Cardiac muscle cell (in vitro differentiated cells and primary cell): ENCODE data around the gene TACO1. TPM values are rescaled to one million over a fixed set of nuclear protein-coding genes. Genes with fewer than 3 reads are reported as not detected.

Experiments used
- DNase-seq, 2 donors: peaks; one replicate each; pipeline versions ENCODE4 v3.0.0 to v3.0.0-alpha.2; 2010 to 2017; ENCODE audit warnings: low read depth in 1 of 2, low spot score in 1 of 2
- H3K27ac ChIP-seq: fragments of 200-600 bp; sonication (generic); 2 replicates; pipeline ENCODE4 v1.5.1; 2016
- H3K27me3 ChIP-seq: fragments of 200-600 bp; sonication (generic); 2 replicates; pipeline ENCODE4 v1.6.0; 2016; ENCODE audit warnings: control low read depth
- H3K36me3 ChIP-seq: fragments of 200-600 bp; sonication (generic); 2 replicates; pipeline ENCODE4 v1.5.1; 2016; ENCODE audit warnings: control low read depth
- H3K4me1 ChIP-seq: fragments of 200-600 bp; sonication (generic); 2 replicates; pipeline ENCODE4 v1.8.1; 2017; ENCODE audit warnings: low read depth, mild to moderate bottlenecking, mixed run types
- H3K4me3 ChIP-seq: fragments of 200-600 bp; sonication (generic); 2 replicates; pipeline ENCODE4 v1.5.1; 2016; ENCODE audit warnings: mild to moderate bottlenecking
- H3K9me3 ChIP-seq: fragments of 200-600 bp; sonication (generic); 2 replicates; pipeline ENCODE4 v1.5.1; 2017; ENCODE audit warnings: low read depth, mild to moderate bottlenecking, control low read depth
- CTCF ChIP-seq: IDR thresholded peaks from 2 replicates; pipeline ENCODE4 v1.5.1; 2012; ENCODE audit warnings: low read depth, mild to moderate bottlenecking, low read length
- polyA plus RNA-seq: library from polyadenylated mRNA; unstranded; fragments of >200 nt; fragmentation: Nextera tagmentation; extraction: Ambion mirVana; gene quantifications from 2 replicates; pipeline ENCODE4 v1.2.1, GENCODE V29; 2016
- total RNA-seq: library from RNA; depleted of rRNA; stranded (reverse); fragments of >200 nt; gene quantifications from 2 replicates; pipeline ENCODE4 v1.2.3, GENCODE V29; 2016

The TACO1 gene
- total and polyA plus RNA-seq, 2 experiments from 2014 or later, result 25.6 to 54.9 TPM

DNA sequence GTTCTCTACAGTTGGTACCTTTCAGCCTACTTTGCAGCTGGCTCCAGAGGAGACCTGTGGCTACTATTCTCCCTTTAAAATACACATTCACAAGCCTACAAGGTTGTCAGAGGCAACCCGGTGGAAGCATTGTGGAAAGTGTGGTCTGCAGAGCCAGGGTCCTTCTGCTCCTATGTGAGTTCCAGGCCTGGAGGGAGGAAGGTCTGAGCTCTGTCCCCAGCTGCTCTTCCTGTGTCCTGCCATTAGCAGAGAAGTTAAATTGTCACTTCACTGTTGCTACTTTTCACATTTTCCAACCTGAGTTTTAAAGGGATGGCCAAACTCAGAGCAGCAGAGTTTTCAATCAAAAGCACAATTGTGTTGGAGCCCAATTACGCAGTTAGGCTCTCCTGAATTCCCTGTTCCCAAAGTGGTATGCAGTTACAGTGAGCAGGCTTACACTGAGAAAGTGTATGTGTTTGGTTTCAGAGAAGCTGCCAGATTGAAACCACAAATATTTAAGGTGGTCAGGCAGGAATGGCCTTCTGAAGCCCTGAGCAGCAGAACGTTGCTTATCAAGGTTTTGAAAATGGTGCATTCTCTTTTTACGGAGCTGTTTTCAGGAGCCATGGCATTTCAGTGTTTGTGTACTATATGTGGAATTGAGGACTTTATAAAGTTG lies 46.5 kb downstream of the TACO1 start:
- no peaks in the 10 kb centered on the region for H3K27me3 ChIP-seq
- H3K27ac ChIP-seq, result peak overlapping the region; percentile 21
- no peak overlapping the region for H3K4me3 ChIP-seq
- H3K9me3 ChIP-seq, result no peaks in the 10 kb centered on the region
- peak in 1 of 2 donors; percentile 73 for DNase-seq
- H3K36me3 ChIP-seq, result no peaks in the 10 kb centered on the region
- H3K4me1 ChIP-seq, result no peaks in the 10 kb centered on the region
- no peak for TF ChIP-seq CTCF

DNA sequence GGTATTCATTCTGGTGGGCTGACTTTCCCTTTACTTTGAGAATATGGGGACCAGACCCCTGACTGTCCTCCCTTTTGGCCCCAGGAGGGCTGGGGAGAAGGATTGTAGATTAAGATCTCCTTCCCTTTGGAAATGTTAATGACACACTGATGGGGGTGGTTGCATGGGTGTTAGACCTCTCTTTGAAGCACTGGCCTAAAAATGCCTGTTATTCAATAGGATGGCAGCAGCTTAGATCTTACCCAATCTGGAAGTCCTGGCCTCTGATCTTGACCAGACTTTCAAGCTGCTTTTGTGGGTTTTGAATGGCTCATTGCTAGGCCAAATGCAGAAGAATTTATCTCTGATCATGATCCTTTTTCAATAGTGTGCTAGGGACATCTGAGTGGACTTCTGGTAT lies 47.2 kb downstream of the TACO1 start:
- H3K36me3 ChIP-seq, result no peaks in the 10 kb centered on the region
- H3K27ac ChIP-seq, result no peak overlapping the region
- no peak for TF ChIP-seq CTCF
- no peak for DNase-seq
- no peaks in the 10 kb centered on the region for H3K27me3 ChIP-seq
- no peaks in the 10 kb centered on the region for H3K9me3 ChIP-seq
- no peaks in the 10 kb centered on the region for H3K4me1 ChIP-seq
- no peak overlapping the region for H3K4me3 ChIP-seq

GRCh38 chr17:63649813-63650212 lies 49.1 kb downstream of the TACO1 start:
- Histone ChIP-seq H3K4me3 (no peak overlapping the region), H3K27ac (no peak overlapping the region), H3K4me1 (no peaks in the 10 kb centered on the region), H3K27me3 (no peaks in the 10 kb centered on the region), H3K36me3 (peaks cover 5% of the 10 kb centered on the region), H3K9me3 (no peaks in the 10 kb centered on the region)
- DNase-seq, result no peak
- TF ChIP-seq CTCF, result no peak

DNA sequence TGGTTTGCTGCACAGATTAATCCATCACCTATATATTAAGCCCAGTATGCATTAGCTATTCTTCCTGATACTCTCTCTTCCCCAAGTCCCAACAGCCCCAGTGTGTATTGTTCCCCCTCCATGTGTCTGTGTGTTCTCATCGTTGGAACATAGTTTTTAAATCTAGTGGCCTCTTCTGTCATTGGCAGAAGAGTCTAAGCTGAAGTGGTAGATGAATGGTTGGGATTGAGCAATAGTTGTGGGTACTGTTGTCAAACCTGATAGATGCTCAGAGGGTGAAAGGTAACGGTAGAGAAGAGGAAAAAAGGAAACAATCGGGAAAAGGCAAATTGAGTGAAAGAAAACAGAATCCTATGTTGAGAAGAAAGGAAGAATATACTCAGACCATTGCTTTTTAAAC lies 51.4 kb downstream of the TACO1 start:
- Histone ChIP-seq H3K36me3 (peaks cover 5% of the 10 kb centered on the region), H3K4me1 (no peaks in the 10 kb centered on the region), H3K27me3 (no peaks in the 10 kb centered on the region), H3K9me3 (no peaks in the 10 kb centered on the region), H3K4me3 (no peak overlapping the region), H3K27ac (no peak overlapping the region)
- DNase-seq, result peak in 1 of 2 donors; percentile 3
- TF ChIP-seq CTCF, result no peak

DNA sequence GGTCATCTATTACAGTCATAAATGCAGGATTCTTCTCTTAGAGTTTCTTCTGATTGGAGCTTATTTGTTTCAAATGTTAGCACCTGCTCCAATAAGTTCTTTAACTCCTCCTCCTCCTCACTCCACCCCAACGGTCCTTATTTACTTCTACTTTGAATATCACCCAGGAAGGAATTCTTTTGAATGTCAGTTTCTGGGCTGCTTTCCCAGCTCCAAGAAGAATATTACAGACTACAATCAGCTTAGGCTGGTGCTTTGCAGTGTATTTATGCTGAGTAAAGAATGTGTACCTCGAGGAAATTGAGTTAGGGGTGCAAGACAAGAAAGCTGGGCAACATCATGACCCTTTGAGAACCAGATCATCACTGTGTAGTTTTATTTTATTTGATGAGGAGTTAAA lies 52.4 kb downstream of the TACO1 start:
- H3K27ac ChIP-seq, result no peak overlapping the region
- no peaks in the 10 kb centered on the region for H3K9me3 ChIP-seq
- no peak for TF ChIP-seq CTCF
- H3K27me3 ChIP-seq, result no peaks in the 10 kb centered on the region
- H3K36me3 ChIP-seq, result peaks cover 9% of the 10 kb centered on the region
- no peaks in the 10 kb centered on the region for H3K4me1 ChIP-seq
- peak in 1 of 2 donors; percentile 8 for DNase-seq
- H3K4me3 ChIP-seq, result no peak overlapping the region
